ENCODE measurements around the gene HRAS.
A peak's percentile ranks its signal among the peaks of the same experiment; 100 is the strongest.

HRAS gene

GRCh38 chr11:507727-508515 is 27.5 kb downstream of the HRAS start:
- DNase-seq (ENCODE audit: low spot score): no peak

GRCh38 chr11:506995-507726 is 28.2 kb downstream of the HRAS start, which contains the start of gene RNH1:
Gene RNH1 (minus strand): TSS chr11:507242. CDS start chr11:502162, 5,080 bp downstream.
- peak; percentile 100 for DNase-seq (ENCODE audit: low spot score)

DNA sequence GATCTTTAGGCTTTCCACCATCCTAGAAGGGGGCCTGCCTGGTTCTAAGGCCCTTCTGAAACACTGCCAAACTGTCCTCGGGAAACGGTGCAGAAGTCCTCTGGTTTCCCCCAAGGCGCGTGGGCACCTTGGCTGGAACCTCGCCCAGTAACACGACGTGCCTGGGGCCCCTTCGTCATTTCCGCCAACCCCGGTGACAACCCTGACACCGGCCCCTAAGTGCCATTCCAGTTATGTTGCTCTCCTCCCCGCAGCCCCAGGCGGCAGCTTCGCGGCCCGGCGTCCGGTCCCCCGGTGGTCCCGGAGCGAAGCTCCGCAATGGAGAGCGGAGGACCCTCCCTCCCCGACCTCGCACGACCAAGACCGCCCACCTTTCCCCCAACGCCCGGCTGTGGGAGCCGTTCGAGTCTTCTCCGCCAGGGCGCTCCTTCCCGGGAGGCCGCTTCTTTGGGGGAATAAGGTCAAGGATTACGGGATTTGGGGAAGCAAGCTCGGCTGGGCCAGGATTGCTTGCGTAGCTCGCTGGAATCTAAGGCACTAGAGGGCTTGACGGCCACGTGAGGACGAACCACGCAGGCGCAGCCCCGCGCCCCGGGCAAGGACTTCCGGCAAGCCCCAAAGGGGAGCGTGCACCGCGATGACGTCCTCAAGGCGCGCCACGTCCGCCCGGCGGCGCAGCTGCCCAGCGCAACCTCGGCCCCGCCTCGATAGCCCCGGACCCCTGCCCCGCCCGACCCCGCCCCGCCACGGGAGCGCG is 29.0 kb downstream of the HRAS start:
- DNase-seq (ENCODE audit: low spot score): peak; percentile 99

- no peak for DNase-seq (ENCODE audit: low spot score)
Measured at GRCh38 chr11:504994-505344, 30.4 kb downstream of the HRAS start.

- DNase-seq (ENCODE audit: low spot score): peak; percentile 66
Measured at GRCh38 chr11:504053-504993, 31.1 kb downstream of the HRAS start.

DNA sequence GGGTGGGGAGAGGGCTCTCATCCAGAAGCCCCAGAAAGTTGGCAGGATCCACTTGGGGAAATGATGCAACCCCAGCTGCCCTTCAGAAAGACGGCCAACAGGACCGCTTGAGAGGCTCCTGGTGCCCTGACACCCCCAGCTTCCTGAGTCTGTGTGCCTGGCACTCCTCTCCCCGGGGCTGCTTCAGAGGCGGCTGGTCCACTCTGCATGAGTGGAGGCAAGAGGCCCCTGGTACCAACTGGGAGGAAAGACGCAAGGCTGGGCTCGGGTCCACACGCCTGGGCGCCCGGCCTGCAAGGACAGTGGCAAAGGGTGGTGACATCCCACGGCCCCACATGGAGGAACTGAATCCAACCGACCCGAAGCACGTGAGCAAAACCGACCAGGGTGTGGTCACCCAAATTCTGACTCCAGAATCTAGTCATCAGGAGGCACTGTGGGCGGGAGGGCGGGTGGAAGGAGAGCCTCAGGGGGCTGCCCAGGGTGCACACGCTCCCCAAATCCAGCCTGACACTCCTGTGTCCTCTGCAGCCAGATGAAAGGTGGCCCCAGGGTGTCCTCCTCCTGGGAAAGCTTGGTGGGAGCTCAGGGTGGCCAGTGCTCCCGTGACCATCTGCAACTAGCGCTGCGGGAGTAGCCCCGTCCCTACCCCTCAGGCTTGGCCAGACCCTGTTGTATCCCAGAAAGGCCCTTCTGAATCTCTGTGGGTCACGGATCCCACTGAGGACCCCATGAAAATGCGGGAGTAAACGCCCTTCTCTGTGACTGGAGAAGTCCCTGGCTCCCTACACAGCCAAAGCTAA is 32.0 kb downstream of the HRAS start:
- peak; percentile 11 for DNase-seq (ENCODE audit: low spot score)

DNA sequence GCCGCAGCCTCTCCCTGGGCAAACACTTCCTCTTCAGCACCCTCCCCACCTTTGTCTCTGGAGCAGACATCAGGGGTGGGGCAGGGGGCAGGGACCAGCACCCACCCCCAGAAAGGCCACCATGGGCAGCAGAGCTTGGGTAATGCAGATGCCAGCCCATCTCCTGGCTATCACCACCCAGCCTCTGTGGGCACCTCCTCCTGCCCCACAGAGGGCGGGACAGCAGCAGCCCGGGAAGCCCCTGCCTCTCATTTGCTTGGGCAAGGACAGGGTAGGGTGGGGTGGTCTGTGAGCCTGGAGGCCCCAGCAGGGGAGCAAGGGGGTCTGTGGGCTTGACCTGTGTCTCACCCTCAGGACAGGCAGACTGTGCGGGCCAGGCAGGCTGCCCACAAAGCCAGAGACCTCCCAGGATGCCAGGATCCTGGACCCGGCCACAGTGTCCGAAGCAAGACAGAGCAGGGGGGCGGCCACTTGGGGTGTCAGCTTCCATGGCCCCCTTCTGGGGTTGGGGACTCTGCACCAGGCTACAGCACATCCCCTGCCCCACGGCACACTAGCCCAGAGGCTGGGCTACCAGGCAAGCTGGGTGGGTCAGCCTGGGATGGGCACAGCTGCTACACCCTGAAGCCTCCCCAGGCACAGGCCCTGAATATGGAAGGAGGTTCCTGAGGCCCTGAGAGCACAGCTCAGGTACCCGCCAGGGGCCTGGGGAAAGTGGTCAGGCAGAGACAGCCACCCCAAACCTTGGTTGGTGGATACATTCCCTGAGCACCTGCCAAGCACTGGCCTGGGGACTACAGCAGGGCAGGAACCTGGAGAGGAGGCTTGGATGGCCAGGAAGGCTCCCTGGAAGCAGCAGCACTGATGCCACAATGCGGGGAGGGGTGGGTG is 32.8 kb downstream of the HRAS start:
- peak; percentile 13 for DNase-seq (ENCODE audit: low spot score)

DNA sequence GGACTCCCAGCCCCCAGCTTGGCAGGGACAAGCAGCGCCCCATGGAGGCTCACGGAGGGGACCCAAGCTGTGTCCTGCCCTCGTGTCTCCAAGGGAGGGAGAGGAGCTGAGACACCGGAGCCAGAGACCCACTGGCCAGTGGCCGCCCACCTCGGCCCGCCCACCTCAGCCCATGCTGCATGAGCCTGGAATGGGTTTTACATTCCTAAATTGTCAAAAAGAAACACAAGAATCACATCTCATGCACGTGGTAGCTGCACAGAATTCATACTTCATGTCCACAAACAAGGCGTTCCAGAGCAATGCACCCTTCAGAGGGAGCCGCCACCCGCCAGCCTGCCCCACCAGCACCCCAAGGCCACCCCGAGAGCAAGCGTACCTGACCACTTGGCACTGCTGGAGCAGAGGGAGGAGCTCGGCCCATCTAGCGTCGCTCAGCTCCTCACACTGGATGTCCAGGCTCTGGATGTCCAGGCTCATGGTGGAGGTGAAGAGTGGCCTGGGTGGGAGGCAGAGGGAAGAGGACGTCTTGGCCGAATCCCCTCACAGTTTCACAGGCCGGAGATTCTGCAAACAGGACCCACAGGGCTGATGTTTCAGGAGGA is 33.6 kb downstream of the HRAS start:
- DNase-seq (ENCODE audit: low spot score): no peak

DNA sequence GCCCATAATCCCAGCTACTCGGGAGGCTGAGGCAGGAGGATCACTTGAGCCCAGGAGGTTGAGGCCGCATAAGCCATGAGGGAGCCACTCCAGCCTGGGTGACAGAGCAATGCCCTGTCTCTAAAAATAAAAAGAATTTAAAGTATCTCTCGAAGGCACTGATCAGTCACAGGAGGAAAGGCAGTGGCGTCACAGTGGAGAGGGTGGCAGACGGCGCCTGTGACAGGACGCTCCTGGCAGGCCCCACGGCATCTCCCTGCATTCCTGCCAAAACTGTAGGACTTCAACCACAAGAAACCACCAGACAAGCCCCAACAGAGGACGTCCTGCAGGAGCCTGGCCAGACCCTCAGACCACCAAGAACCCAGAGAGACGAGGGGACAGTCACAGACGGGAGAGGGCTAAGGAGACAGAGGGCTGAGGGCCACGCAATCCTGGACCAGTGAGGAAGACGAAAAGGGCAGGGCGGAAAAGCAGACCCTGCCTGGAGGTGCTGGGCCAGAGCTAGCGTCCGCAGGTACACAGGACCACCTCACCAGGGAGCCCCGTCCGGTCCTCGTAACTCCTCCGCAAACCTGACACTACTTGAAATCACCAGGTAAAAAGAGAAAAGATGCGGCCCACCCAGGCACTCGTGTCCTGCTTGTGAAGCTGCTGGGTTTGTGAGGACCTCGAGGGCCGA is 34.2 kb downstream of the HRAS start:
- no peak for DNase-seq (ENCODE audit: low spot score)

- DNase-seq (ENCODE audit: low spot score): no peak
Measured at GRCh38 chr11:499201-500076, 35.9 kb downstream of the HRAS start.

DNA sequence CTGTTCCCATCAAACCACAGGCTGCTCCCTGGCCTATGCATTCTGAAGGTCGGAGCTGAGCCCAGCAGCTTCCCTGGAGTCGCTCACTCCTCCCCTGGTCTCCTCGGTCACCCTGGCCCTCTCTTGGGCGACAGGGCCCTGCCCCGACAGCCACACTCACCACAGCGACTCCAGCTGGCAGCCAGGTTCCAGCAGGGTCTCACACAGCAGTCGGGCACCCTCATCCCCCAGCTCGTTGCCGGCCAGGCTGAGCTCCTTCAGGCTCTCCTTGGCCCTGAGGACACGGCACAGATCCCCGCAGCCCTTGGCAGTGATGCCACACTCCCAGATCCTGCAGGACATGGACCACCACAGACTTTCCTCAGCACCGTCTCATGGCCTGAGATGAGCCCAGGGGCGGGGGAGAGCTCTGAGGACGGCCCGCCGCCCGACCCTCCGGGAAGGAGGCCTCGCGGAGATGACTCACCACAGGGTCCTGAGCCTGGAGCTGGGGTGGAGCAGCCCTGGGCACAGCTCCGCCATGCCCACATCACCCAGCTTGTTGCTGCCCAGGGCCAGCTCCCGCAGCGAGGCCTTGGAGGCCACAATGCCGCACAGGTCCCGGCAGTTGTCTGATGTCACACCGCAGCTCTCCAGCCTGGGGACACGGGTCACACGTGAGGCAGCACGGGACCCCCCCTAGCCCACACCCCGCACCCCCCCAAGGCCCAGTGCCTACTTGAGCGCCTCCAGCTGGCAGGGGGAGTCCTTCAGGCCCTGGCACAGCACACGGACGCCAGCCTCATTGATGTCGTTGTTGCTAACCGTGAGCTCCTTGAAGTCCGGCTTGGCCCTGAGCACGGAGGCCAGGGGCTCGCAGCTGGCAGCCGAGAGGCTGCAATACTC is 36.8 kb downstream of the HRAS start:
- DNase-seq (ENCODE audit: low spot score): peak; percentile 7

DNA sequence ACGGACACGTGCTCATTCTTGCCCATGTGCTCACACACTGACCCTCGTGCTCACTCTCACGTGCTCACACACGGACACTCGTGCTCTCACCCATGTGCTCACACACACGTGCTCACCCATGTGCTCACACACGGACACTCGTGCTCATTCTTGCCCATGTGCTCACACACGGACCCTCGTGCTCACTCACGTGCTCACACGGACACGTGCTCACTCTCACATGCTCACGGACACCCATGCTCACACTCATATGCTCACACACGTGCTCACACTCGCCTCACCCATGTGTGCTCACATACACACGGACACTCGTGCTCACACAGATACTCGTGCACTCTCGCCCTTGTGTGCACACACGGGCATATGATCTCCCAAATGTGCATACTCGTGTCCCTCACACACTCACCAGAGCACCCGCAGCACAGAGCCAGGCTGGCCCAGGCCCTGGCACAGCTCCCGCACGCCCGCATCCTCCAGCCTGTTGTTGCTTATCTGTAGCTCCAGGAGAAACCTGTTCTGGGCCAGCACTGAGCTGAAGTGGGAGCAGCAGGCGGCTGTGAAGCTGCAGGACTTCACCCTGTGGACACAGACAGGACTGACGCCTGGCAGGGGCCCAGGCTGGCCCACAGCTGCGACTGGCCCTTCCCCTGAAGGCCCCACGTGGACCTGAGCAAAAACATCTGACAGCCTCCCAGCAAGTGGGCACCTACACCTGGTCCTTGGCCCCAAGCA is 37.6 kb downstream of the HRAS start:
- DNase-seq (ENCODE audit: low spot score): no peak

DNA sequence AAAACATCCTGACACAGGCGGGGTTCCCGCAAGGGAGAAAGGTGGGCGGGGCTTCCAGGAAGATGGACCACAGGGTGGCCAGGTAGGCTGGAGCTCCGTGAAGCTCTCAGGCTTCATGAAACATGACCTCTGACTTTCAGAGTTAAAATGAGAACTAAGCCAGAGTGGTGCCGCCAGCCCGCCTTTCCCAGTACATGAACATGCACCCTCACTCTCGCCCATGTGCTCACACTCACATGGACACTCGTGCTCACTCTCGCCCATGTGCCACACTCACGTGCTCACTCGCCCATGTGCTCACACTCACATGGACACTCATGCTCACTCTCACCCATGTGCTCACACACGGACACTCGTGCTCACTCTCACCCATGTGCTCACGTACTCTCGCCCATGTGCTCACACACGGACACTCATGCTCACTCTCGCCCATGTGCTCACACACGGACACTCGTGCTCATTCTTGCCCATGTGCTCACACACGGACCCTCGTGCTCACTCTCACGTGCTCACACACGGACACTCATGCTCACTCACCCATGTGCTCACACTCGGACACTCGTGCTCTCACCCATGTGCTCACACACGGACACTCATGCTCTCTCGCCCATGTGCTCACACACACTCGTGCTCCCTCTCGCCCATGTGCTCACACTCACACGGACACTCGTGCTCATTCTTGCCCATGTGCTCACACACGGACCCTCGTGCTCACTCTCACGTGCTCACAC is 38.4 kb downstream of the HRAS start:
- peak; percentile 32 for DNase-seq (ENCODE audit: low spot score)

DNA sequence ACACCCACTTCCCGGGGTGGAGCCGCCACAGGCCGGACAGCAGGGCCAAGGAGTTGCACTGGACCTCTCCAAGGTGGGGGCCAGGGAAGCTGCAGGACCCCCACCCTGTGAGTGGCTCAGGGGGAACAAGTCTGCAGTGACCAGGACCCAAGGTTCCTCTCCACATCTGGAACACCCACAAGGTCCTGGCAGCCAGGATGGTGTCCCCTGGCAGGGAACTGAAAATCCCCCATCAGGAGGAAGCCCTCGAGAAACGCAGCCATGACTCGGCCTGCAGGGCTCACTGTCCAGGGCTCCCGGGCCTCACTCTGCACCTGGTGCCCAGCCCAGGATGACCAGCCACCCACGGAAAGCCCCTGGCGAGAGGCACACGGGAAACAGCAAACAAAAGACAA is 39.8 kb downstream of the HRAS start:
- DNase-seq (ENCODE audit: low spot score): no peak

All from iPS-NIHi11 (cell line).